Lower leg skin (tissue), 3 donors: Measurements from ENCODE around the gene SLC7A10.

Experiments used
- CTCF ChIP-seq, 3 donors: fragments of 450-650 bp; IDR thresholded peaks; one replicate each; pipeline ENCODE4 v1.5.1; 2016; ENCODE audit warnings: antibody characterized with exemption in 3 of 3, mild to moderate bottlenecking in 3 of 3, moderate library complexity in 2 of 3
- POLR2A ChIP-seq, 2 donors: fragments of 450-650 bp; IDR thresholded peaks; one replicate each; pipeline ENCODE4 v1.6.1; 2016 to 2017; ENCODE audit warnings: antibody characterized with exemption in 2 of 2, mild to moderate bottlenecking in 1 of 2, moderate library complexity in 1 of 2

- TF ChIP-seq CTCF (IDR thresholded peaks at IDR 0.05): no peak
- no peak for TF ChIP-seq POLR2A (IDR thresholded peaks at IDR 0.05)
Measured at GRCh38 chr19:33171916-33172359, 53.7 kb downstream of the SLC7A10 start.
